Mesothelial cell of epicardium (in vitro differentiated cells): ENCODE measurements around the gene NOL7. TPM values are rescaled to one million over a fixed set of nuclear protein-coding genes. Genes with fewer than 3 reads are reported as not detected.

Experiments
- DNase-seq, 2 experiments: peaks; one replicate each; pipeline ENCODE4 v3.0.0; 2021; ENCODE audit warnings: low spot score in 2 of 2; ENCODE audit not compliant: unreplicated experiment in 2 of 2
- H3K27ac Mint-ChIP-seq: 2 replicates; pipeline ENCODE4 v1.8.0; 2021; ENCODE audit warnings: mixed read lengths
- H3K27me3 Mint-ChIP-seq: 2 replicates; pipeline ENCODE4 v1.8.0; 2021; ENCODE audit warnings: low read depth, mixed read lengths
- H3K36me3 Mint-ChIP-seq: 2 replicates; pipeline ENCODE4 v1.8.0; 2021; ENCODE audit warnings: mixed read lengths
- H3K4me1 Mint-ChIP-seq: 2 replicates; pipeline ENCODE4 v1.8.0; 2021; ENCODE audit warnings: mixed read lengths
- H3K4me3 Mint-ChIP-seq: 2 replicates; pipeline ENCODE4 v1.8.0; 2021; ENCODE audit warnings: mild to moderate bottlenecking, moderate library complexity, mixed read lengths
- H3K9me3 Mint-ChIP-seq: 2 replicates; pipeline ENCODE4 v1.8.0; 2021; ENCODE audit warnings: mixed read lengths
- total RNA-seq: library from RNA; stranded (reverse); gene quantifications from 3 replicates; pipeline ENCODE4 v1.2.1, GENCODE V29; 2021
- TF ChIP-seq, protein P1 (sequence below): fragments of 200-600 bp; sonication (generic); IDR thresholded peaks from one replicate; pipeline ENCODE4 v1.5.0; 2021; ENCODE audit warnings: antibody characterized with exemption; ENCODE audit not compliant: unreplicated experiment

The NOL7 gene
- total RNA-seq, 1 donor from 2014 or later, result 40.8 TPM

DNA sequence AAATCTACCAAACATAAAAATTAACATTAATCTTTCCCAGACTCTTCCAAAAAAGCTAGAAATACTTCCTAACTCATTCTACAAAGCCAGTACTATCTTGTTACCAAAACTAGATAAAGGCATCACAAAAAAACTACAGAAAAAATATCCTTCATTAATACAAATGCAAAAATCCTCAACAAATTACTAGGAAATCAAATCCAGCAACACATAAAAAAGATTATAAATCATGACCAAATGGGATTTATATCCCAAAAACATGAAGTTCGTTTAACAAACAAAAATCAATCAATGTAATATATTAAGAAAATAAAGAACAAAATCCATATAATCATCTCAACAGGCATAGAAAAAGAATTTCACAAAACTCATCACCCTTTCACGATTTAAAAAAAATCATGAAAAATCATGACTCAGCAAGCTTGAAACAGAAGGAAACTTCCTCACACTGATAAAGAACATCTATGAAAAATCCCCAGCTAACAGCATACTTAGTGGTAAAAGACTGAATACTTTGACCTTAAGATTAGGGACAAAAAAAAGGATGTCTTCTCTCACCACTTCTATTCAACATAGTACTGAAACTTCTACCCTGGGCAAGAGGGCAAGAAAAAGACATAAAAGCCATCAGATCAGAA is 53.3 kb downstream of the NOL7 start:
- no peak overlapping the region for H3K27ac Mint-ChIP-seq
- TF ChIP-seq, protein P1, sequence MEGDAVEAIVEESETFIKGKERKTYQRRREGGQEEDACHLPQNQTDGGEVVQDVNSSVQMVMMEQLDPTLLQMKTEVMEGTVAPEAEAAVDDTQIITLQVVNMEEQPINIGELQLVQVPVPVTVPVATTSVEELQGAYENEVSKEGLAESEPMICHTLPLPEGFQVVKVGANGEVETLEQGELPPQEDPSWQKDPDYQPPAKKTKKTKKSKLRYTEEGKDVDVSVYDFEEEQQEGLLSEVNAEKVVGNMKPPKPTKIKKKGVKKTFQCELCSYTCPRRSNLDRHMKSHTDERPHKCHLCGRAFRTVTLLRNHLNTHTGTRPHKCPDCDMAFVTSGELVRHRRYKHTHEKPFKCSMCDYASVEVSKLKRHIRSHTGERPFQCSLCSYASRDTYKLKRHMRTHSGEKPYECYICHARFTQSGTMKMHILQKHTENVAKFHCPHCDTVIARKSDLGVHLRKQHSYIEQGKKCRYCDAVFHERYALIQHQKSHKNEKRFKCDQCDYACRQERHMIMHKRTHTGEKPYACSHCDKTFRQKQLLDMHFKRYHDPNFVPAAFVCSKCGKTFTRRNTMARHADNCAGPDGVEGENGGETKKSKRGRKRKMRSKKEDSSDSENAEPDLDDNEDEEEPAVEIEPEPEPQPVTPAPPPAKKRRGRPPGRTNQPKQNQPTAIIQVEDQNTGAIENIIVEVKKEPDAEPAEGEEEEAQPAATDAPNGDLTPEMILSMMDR, result no peak
- peaks cover 18% of the 10 kb centered on the region for H3K36me3 Mint-ChIP-seq
- no peaks in the 10 kb centered on the region for H3K27me3 Mint-ChIP-seq
- H3K9me3 Mint-ChIP-seq, result peaks cover 18% of the 10 kb centered on the region
- no peak overlapping the region for H3K4me3 Mint-ChIP-seq
- H3K4me1 Mint-ChIP-seq, result peaks cover 34% of the 10 kb centered on the region
- DNase-seq, result no peak

DNA sequence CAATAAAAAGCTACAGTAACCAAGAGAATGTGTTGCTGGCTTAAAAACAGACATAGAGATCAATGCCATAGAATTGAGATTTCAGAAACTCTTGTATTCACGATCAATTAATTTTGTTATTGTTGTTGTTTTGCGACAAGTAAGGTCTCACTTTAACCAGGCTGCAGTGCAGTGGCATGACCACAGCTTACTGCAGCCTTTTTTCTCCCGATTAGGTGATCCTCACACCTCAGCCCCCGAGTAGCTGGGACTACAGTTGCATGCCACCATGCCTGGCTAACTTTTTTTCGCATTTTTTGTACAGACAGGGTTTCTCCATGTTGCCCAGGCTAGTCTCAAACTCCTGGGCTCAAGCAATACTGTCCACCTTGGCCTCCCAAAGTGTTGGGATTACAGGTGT is 54.3 kb downstream of the NOL7 start:
- H3K27ac Mint-ChIP-seq, result no peak overlapping the region
- H3K4me3 Mint-ChIP-seq, result no peak overlapping the region
- no peak for DNase-seq
- peaks cover 18% of the 10 kb centered on the region for H3K9me3 Mint-ChIP-seq
- peaks cover 34% of the 10 kb centered on the region for H3K4me1 Mint-ChIP-seq
- TF ChIP-seq, protein P1, result no peak
- H3K36me3 Mint-ChIP-seq, result peaks cover 18% of the 10 kb centered on the region
- H3K27me3 Mint-ChIP-seq, result no peaks in the 10 kb centered on the region

Other genes starting within 250 kb of the NOL7 start
- gene GFOD1, start 127.7 kb upstream of the NOL7 start, total RNA-seq, result 3.5 to 4.8 TPM (median 4.0 TPM) in 3 replicates
- 21.1 to 23.6 TPM (median 21.5 TPM) in 3 replicates for gene SIRT5, start 40.7 kb upstream of the NOL7 start, total RNA-seq
- 45.5 to 46.9 TPM (median 45.8 TPM) in 3 replicates for gene RANBP9, start 96.5 kb downstream of the NOL7 start, total RNA-seq
- gene MCUR1, start 199.2 kb downstream of the NOL7 start, total RNA-seq, result 18.1 to 21.7 TPM (median 19.8 TPM) in 3 replicates